A549 (cell line): ENCODE results near the gene CLIP2.

Source experiments
- CEBPB ChIP-seq, 2 experiments: fragments of >200 bp in 1 of 2; sonication (Bioruptor Twin) in 1 of 2; formaldehyde crosslinking in 1 of 2; IDR thresholded peaks; 2 replicates each; pipeline ENCODE4 v1.6.1; 2012 to 2016
- CTCF ChIP-seq: fragments of >200 bp; sonication (Bioruptor Twin); formaldehyde crosslinking; IDR thresholded peaks from 3 replicates; pipeline ENCODE4 v1.5.1; 2016
- EP300 ChIP-seq, 2 experiments: fragments of >200 bp; sonication (Bioruptor Twin); formaldehyde crosslinking; IDR thresholded peaks; 2 replicates in 1 of 2; 3 replicates in 1 of 2; pipeline ENCODE4 v1.6.1; 2016 to 2017
- ESRRA ChIP-seq: fragments of 150-350 bp; IDR thresholded peaks from 2 replicates; pipeline ENCODE4 v1.6.1; 2014; ENCODE audit warnings: mild to moderate bottlenecking, low read length, borderline replicate concordance
- FOSL2 ChIP-seq, 2 experiments: fragments of 450-650 bp in 1 of 2; fragments of >200 bp in 1 of 2; sonication (Bioruptor Twin) in 1 of 2; formaldehyde crosslinking; IDR thresholded peaks; 2 replicates each; pipeline versions ENCODE4 v1.5.0 to v1.6.1; 2016 to 2020; ENCODE audit warnings: mild to moderate bottlenecking in 1 of 2, moderate library complexity in 1 of 2
- HDAC2 ChIP-seq: fragments of 200-600 bp; sonication (generic); IDR thresholded peaks from 2 replicates; pipeline ENCODE4 v1.6.1; 2016
- JUNB ChIP-seq: fragments of >200 bp; sonication (Bioruptor Twin); formaldehyde crosslinking; IDR thresholded peaks from 2 replicates; pipeline ENCODE4 v1.6.1; 2016
- PHF8 ChIP-seq: fragments of 200-600 bp; sonication (generic); IDR thresholded peaks from 2 replicates; pipeline ENCODE4 v1.6.1; 2016; ENCODE audit warnings: low read depth, mild to moderate bottlenecking, antibody characterized with exemption, moderate library complexity, borderline replicate concordance
- POLR2A ChIP-seq: IDR thresholded peaks from 2 replicates; pipeline ENCODE4 v1.6.1; 2012; ENCODE audit warnings: mild to moderate bottlenecking, low read length
- POLR2AphosphoS2 ChIP-seq: conservative IDR thresholded peaks from 2 replicates; pipeline ENCODE4 v1.6.1; 2012; ENCODE audit warnings: low read length, improper control_type of control experiment, inconsistent platforms
- RAD21 ChIP-seq, 2 experiments: fragments of >200 bp in 1 of 2; sonication (Bioruptor Twin) in 1 of 2; formaldehyde crosslinking in 1 of 2; IDR thresholded peaks in 1 of 2; conservative IDR thresholded peaks in 1 of 2; 2 replicates in 1 of 2; 3 replicates in 1 of 2; pipeline ENCODE4 v1.6.1; 2012 to 2018; ENCODE audit warnings: inconsistent platforms in 1 of 2
- REST ChIP-seq: fragments of 200-600 bp; sonication (generic); IDR thresholded peaks from 2 replicates; pipeline ENCODE4 v1.6.1; 2016; ENCODE audit warnings: antibody characterized with exemption, mild to moderate bottlenecking, moderate library complexity

DNA sequence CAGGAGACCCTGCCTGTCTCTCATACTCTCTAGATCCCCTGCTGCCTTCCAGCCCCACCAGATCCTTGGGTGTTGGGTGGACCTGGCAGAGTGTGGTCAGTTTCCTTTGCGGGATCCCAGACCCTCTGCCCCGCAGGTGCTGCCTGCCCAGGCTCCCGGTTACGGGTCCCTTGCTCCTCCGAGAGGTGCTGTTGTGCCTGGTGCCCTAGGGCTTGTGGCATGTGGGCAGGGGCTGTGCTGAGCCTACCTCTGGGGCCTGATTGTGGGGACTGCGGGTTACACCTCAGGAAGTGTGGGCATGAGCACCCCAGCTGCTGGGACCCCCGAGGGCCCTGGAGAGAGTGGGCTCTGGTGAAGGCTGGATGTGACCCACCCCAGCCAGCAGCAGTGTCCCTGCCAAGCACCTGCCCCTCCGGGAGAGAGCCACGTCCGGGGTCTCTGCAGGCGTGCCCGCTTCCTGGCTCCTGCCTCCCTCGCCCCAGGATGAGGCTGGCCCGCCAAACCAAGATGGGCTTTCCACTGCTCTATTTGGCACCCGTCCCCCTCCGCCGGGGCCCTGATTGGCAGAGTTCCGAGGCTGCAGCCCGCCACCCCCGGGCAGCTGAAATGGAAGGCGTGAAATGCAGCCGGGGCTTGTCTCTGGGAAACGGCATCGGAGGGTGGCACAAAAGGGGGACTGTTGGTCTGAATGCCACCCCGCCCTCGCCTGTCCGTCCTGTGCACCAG lies 17.0 kb downstream of the CLIP2 start:
- TF ChIP-seq HDAC2 (no peak), PHF8 (no peak), CTCF (no peak), POLR2A (no peak), EP300 (IDR thresholded peaks at IDR 0.05) (no peak), ESRRA (no peak), FOSL2 (IDR thresholded peaks at IDR 0.05) (no peak), FOSL2 (CRISPR knock-in tag; IDR thresholded peaks at IDR 0.05) (no peak), REST (no peak), JUNB (no peak), CEBPB (IDR thresholded peaks at IDR 0.05) (no peak), POLR2AphosphoS2 (no peak), RAD21 (conservative IDR thresholded peaks at IDR 0.05 in 1 of 2, IDR thresholded peaks at IDR 0.05 in 1 of 2) (no peak)
